Fibroblast of the aortic adventitia (primary cell): ENCODE data around the gene GSG1L. TPM values are rescaled to one million over a fixed set of nuclear protein-coding genes. Genes with fewer than 3 reads are reported as not detected.
A peak's percentile ranks its signal among the peaks of the same experiment; 100 is the strongest.

Experiments used
- DNase-seq: peaks from one replicate; pipeline ENCODE4 v3.0.0-alpha.2; 2010; ENCODE audit warnings: low read depth
- H3K4me3 ChIP-seq: 2 replicates; pipeline ENCODE4 v1.5.1; 2011; ENCODE audit warnings: low read depth, mild to moderate bottlenecking, control low read depth, low read length, moderate library complexity
- CTCF ChIP-seq: IDR thresholded peaks from 2 replicates; pipeline ENCODE4 v1.5.1; 2011; ENCODE audit warnings: mild to moderate bottlenecking, low read length, control low read depth, inconsistent platforms; ENCODE audit not compliant: insufficient read depth
- total RNA-seq: library from RNA; depleted of rRNA; stranded (reverse); fragments of >200 nt; gene quantifications from 2 replicates; pipeline ENCODE4 v1.2.3, GENCODE V29; 2012; ENCODE audit warnings: low replicate concordance

Gene GSG1L
- total RNA-seq, 1 donor, result not detected

- no peak for TF ChIP-seq CTCF
- DNase-seq, result no peak
- no peak overlapping the region for H3K4me3 ChIP-seq
Observed at GRCh38 chr16:27774779-27775178, 288.7 kb downstream of the GSG1L start.

GRCh38 chr16:27773344-27773743 lies 290.2 kb downstream of the GSG1L start:
- no peak for DNase-seq
- no peak overlapping the region for H3K4me3 ChIP-seq
- no peak for TF ChIP-seq CTCF

GRCh38 chr16:27772093-27772825 lies 291.3 kb downstream of the GSG1L start:
- no peak overlapping the region for H3K4me3 ChIP-seq
- DNase-seq, result no peak
- TF ChIP-seq CTCF, result no peak

GRCh38 chr16:27771201-27771910 lies 292.2 kb downstream of the GSG1L start:
- TF ChIP-seq CTCF, result no peak
- DNase-seq, result no peak
- no peak overlapping the region for H3K4me3 ChIP-seq

GRCh38 chr16:27770271-27771196 lies 293.0 kb downstream of the GSG1L start:
- no peak for TF ChIP-seq CTCF
- H3K4me3 ChIP-seq, result no peak overlapping the region
- no peak for DNase-seq

- DNase-seq, result peak; percentile 31
- H3K4me3 ChIP-seq, result no peak overlapping the region
- no peak for TF ChIP-seq CTCF
Observed at GRCh38 chr16:27769561-27770255, 293.8 kb downstream of the GSG1L start.
